Measurements from ENCODE around the gene INPP4B. TPM values are rescaled to one million over a fixed set of nuclear protein-coding genes. Genes with fewer than 3 reads are reported as not detected.
A peak's percentile ranks its signal among the peaks of the same experiment; 100 is the strongest.

Gene INPP4B
- total RNA-seq: 10 to 100 TPM; 43.7 to 44.7 TPM

- Mint-ChIP-seq H3K4me1 (ENCODE audit: low read depth) (peaks cover 17% of the 10 kb centered on the region), H3K27me3 (ENCODE audit: low read depth) (peaks cover 38% of the 10 kb centered on the region), H3K36me3 (ENCODE audit: low read depth) (no peaks in the 10 kb centered on the region), H3K9me3 (ENCODE audit: insufficient read depth) (no peaks in the 10 kb centered on the region), H3K4me3 (peak within 1 kb of the TSS; percentile 84), H3K27ac (no peak within 1 kb of the TSS)
- ATAC-seq: peak; percentile 77
- peak; percentile 70 for DNase-seq
- ChIA-PET CTCF (interaction anchor here (0.6 to 2.7 kb wide), 6 partner anchors 12 to 1539 kb away, joined by 3 to 8 read pairs (median 4); no protein-coding TSS in a partner anchor), POLR2A (no interaction called here)
Observed at GRCh38 chr4:142846108-142846728, at the start of gene INPP4B. TSS of gene INPP4B (minus strand) at chr4:142846301.

GRCh38 chr4:142893012-142893411 is 46.9 kb upstream of the INPP4B start:
- POLR2A ChIA-PET: no interaction called here
- peaks cover 2% of the 10 kb centered on the region for H3K27me3 Mint-ChIP-seq (ENCODE audit: low read depth)
- no peaks in the 10 kb centered on the region for H3K36me3 Mint-ChIP-seq (ENCODE audit: low read depth)
- H3K4me1 Mint-ChIP-seq (ENCODE audit: low read depth): no peaks in the 10 kb centered on the region
- H3K27ac Mint-ChIP-seq: no peak overlapping the region
- DNase-seq (no peak), ATAC-seq (no peak)
- CTCF ChIA-PET: no interaction called here
- H3K9me3 Mint-ChIP-seq (ENCODE audit: insufficient read depth): no peaks in the 10 kb centered on the region
- H3K4me3 Mint-ChIP-seq: no peak overlapping the region

- Mint-ChIP-seq H3K36me3 (ENCODE audit: low read depth) (no peaks in the 10 kb centered on the region), H3K27ac (no peak overlapping the region), H3K4me3 (no peak overlapping the region), H3K9me3 (ENCODE audit: insufficient read depth) (no peaks in the 10 kb centered on the region), H3K4me1 (ENCODE audit: low read depth) (no peaks in the 10 kb centered on the region), H3K27me3 (ENCODE audit: low read depth) (peaks cover 5% of the 10 kb centered on the region)
- DNase-seq (no peak), ATAC-seq (no peak)
- POLR2A ChIA-PET: no interaction called here
- CTCF ChIA-PET: no interaction called here
Observed at GRCh38 chr4:142886566-142886965, 40.5 kb upstream of the INPP4B start.

GRCh38 chr4:142883040-142883832 is 37.1 kb upstream of the INPP4B start:
- peaks cover 3% of the 10 kb centered on the region for H3K27me3 Mint-ChIP-seq (ENCODE audit: low read depth)
- H3K4me1 Mint-ChIP-seq (ENCODE audit: low read depth): no peaks in the 10 kb centered on the region
- ChIA-PET POLR2A (no interaction called here), CTCF (no interaction called here)
- no peak for DNase-seq
- no peak overlapping the region for H3K27ac Mint-ChIP-seq
- H3K36me3 Mint-ChIP-seq (ENCODE audit: low read depth): no peaks in the 10 kb centered on the region
- H3K9me3 Mint-ChIP-seq (ENCODE audit: insufficient read depth): no peaks in the 10 kb centered on the region
- no peak for ATAC-seq
- no peak overlapping the region for H3K4me3 Mint-ChIP-seq

- DNase-seq (no peak), ATAC-seq (no peak)
- Mint-ChIP-seq H3K27me3 (ENCODE audit: low read depth) (peaks cover 6% of the 10 kb centered on the region), H3K4me3 (no peak overlapping the region), H3K27ac (no peak overlapping the region), H3K36me3 (ENCODE audit: low read depth) (no peaks in the 10 kb centered on the region), H3K4me1 (ENCODE audit: low read depth) (no peaks in the 10 kb centered on the region), H3K9me3 (ENCODE audit: insufficient read depth) (no peaks in the 10 kb centered on the region)
- ChIA-PET POLR2A (no interaction called here), CTCF (no interaction called here)
Observed at GRCh38 chr4:142882159-142882558, 36.1 kb upstream of the INPP4B start.

GRCh38 chr4:142881331-142881730 is 35.2 kb upstream of the INPP4B start:
- POLR2A ChIA-PET: no interaction called here
- DNase-seq (no peak), ATAC-seq (no peak)
- no peak overlapping the region for H3K4me3 Mint-ChIP-seq
- H3K36me3 Mint-ChIP-seq (ENCODE audit: low read depth): no peaks in the 10 kb centered on the region
- no peaks in the 10 kb centered on the region for H3K9me3 Mint-ChIP-seq (ENCODE audit: insufficient read depth)
- H3K27ac Mint-ChIP-seq: no peak overlapping the region
- CTCF ChIA-PET: no interaction called here
- peaks cover 8% of the 10 kb centered on the region for H3K27me3 Mint-ChIP-seq (ENCODE audit: low read depth)
- H3K4me1 Mint-ChIP-seq (ENCODE audit: low read depth): no peaks in the 10 kb centered on the region

GRCh38 chr4:142875117-142875516 is 29.0 kb upstream of the INPP4B start:
- no peak overlapping the region for H3K4me3 Mint-ChIP-seq
- peaks cover 7% of the 10 kb centered on the region for H3K27me3 Mint-ChIP-seq (ENCODE audit: low read depth)
- no peaks in the 10 kb centered on the region for H3K9me3 Mint-ChIP-seq (ENCODE audit: insufficient read depth)
- no peaks in the 10 kb centered on the region for H3K36me3 Mint-ChIP-seq (ENCODE audit: low read depth)
- DNase-seq: no peak
- ChIA-PET CTCF (no interaction called here), POLR2A (no interaction called here)
- no peak for ATAC-seq
- H3K27ac Mint-ChIP-seq: no peak overlapping the region
- no peaks in the 10 kb centered on the region for H3K4me1 Mint-ChIP-seq (ENCODE audit: low read depth)

GRCh38 chr4:142874684-142875083 is 28.6 kb upstream of the INPP4B start:
- H3K9me3 Mint-ChIP-seq (ENCODE audit: insufficient read depth): no peaks in the 10 kb centered on the region

GRCh38 chr4:142866685-142867084 is 20.6 kb upstream of the INPP4B start:
- ChIA-PET CTCF (no interaction called here), POLR2A (no interaction called here)
- H3K27me3 Mint-ChIP-seq (ENCODE audit: low read depth): peaks cover 5% of the 10 kb centered on the region

More at GRCh38 chr4:142874684-142875083, 28.6 kb upstream of the INPP4B start:
- no peak overlapping the region for H3K4me3 Mint-ChIP-seq
- no peak for DNase-seq
- ATAC-seq: no peak
- ChIA-PET POLR2A (no interaction called here), CTCF (no interaction called here)
- H3K27ac Mint-ChIP-seq: no peak overlapping the region
- no peaks in the 10 kb centered on the region for H3K4me1 Mint-ChIP-seq (ENCODE audit: low read depth)
- no peaks in the 10 kb centered on the region for H3K36me3 Mint-ChIP-seq (ENCODE audit: low read depth)
- H3K27me3 Mint-ChIP-seq (ENCODE audit: low read depth): peaks cover 7% of the 10 kb centered on the region

GRCh38 chr4:142861351-142861750 is 15.2 kb upstream of the INPP4B start:
- Mint-ChIP-seq H3K36me3 (ENCODE audit: low read depth) (no peaks in the 10 kb centered on the region), H3K9me3 (ENCODE audit: insufficient read depth) (no peaks in the 10 kb centered on the region), H3K27me3 (ENCODE audit: low read depth) (peaks cover 2% of the 10 kb centered on the region), H3K4me3 (no peak overlapping the region), H3K27ac (no peak overlapping the region), H3K4me1 (ENCODE audit: low read depth) (no peaks in the 10 kb centered on the region)
- ChIA-PET POLR2A (no interaction called here), CTCF (no interaction called here)
- ATAC-seq (no peak), DNase-seq (no peak)

More at GRCh38 chr4:142866685-142867084, 20.6 kb upstream of the INPP4B start:
- ATAC-seq: no peak
- Mint-ChIP-seq H3K36me3 (ENCODE audit: low read depth) (no peaks in the 10 kb centered on the region), H3K27ac (no peak overlapping the region), H3K9me3 (ENCODE audit: insufficient read depth) (no peaks in the 10 kb centered on the region), H3K4me1 (ENCODE audit: low read depth) (no peaks in the 10 kb centered on the region), H3K4me3 (no peak overlapping the region)
- DNase-seq: no peak

- ATAC-seq: no peak
- H3K27ac Mint-ChIP-seq: no peak overlapping the region
- H3K4me1 Mint-ChIP-seq (ENCODE audit: low read depth): no peaks in the 10 kb centered on the region
- DNase-seq: no peak
- peaks cover 9% of the 10 kb centered on the region for H3K27me3 Mint-ChIP-seq (ENCODE audit: low read depth)
- no peaks in the 10 kb centered on the region for H3K36me3 Mint-ChIP-seq (ENCODE audit: low read depth)
- ChIA-PET POLR2A (no interaction called here), CTCF (interaction anchor here (1.4 to 1.7 kb wide), 2 partner anchors 9 to 11 kb away, joined by 3 to 5 read pairs; no protein-coding TSS in a partner anchor)
- H3K4me3 Mint-ChIP-seq: no peak overlapping the region
- no peaks in the 10 kb centered on the region for H3K9me3 Mint-ChIP-seq (ENCODE audit: insufficient read depth)
Observed at GRCh38 chr4:142858965-142859364, 12.9 kb upstream of the INPP4B start.

GRCh38 chr4:142858446-142858845 is 12.3 kb upstream of the INPP4B start:
- no peaks in the 10 kb centered on the region for H3K4me1 Mint-ChIP-seq (ENCODE audit: low read depth)
- ChIA-PET POLR2A (interaction anchor here (0.6 kb wide), 1 partner anchor 36 kb away, joined by 3 read pairs; no protein-coding TSS in a partner anchor), CTCF (interaction anchor here (1.4 to 1.7 kb wide), 2 partner anchors 8 to 10 kb away, joined by 3 to 5 read pairs; no protein-coding TSS in a partner anchor)
- peaks cover 9% of the 10 kb centered on the region for H3K27me3 Mint-ChIP-seq (ENCODE audit: low read depth)
- H3K9me3 Mint-ChIP-seq (ENCODE audit: insufficient read depth): no peaks in the 10 kb centered on the region
- no peaks in the 10 kb centered on the region for H3K36me3 Mint-ChIP-seq (ENCODE audit: low read depth)
- no peak for DNase-seq
- ATAC-seq: no peak
- H3K27ac Mint-ChIP-seq: no peak overlapping the region
- no peak overlapping the region for H3K4me3 Mint-ChIP-seq
